A673 (cell line): Measurements from ENCODE around the gene POGK. TPM values are rescaled to one million over a fixed set of nuclear protein-coding genes. Genes with fewer than 3 reads are reported as not detected.

ENCODE experiments used
- BruUV-seq: library from RNA; stranded (reverse); fragments of 400-500 nt; replicated peaks from 2 replicates; lab custom pipeline; 2021; lab: Mats Ljungman, UMichigan
- CTCF ChIA-PET: fragments of 300-600 bp; sonication (Branson Sonifier 250); formaldehyde crosslinking; loops from one replicate; lab custom pipeline; 2022; ENCODE audit warnings: antibody characterized with exemption; lab: Charles Lee
- POLR2A ChIA-PET: fragments of 300-600 bp; sonication (Branson Sonifier 250); formaldehyde crosslinking; loops from one replicate; lab custom pipeline; 2022; ENCODE audit warnings: antibody characterized with exemption; ENCODE audit not compliant: low non-redundant PET; lab: Charles Lee
- DNase-seq: peaks from one replicate; pipeline ENCODE4 v3.0.0-alpha.2; 2015; ENCODE audit warnings: low spot score
- H3K27ac ChIP-seq: fragments of 200-600 bp; sonication (generic); 2 replicates; pipeline ENCODE4 v1.5.1; 2016; ENCODE audit warnings: mixed run types, low read depth, mild to moderate bottlenecking, mixed read lengths, antibody characterized with exemption, low read length; ENCODE audit not compliant: poor library complexity, severe bottlenecking
- H3K27me3 ChIP-seq: fragments of 200-600 bp; sonication (generic); replicated peaks from 2 replicates; pipeline ENCODE4 v1.6.1; 2017; ENCODE audit warnings: mixed run types, low read depth, mild to moderate bottlenecking, mixed read lengths, antibody characterized with exemption, low read length; ENCODE audit not compliant: insufficient read depth, poor library complexity
- H3K36me3 ChIP-seq: fragments of 200-600 bp; sonication (generic); 2 replicates; pipeline ENCODE4 v1.6.1; 2016; ENCODE audit warnings: mixed run types, mild to moderate bottlenecking, mixed read lengths, antibody characterized with exemption, low read length; ENCODE audit not compliant: insufficient read depth, poor library complexity, severe bottlenecking
- H3K4me1 ChIP-seq: fragments of 200-600 bp; sonication (generic); 2 replicates; pipeline ENCODE4 v1.6.1; 2017; ENCODE audit warnings: mixed run types, mild to moderate bottlenecking, mixed read lengths, antibody characterized with exemption, low read length; ENCODE audit not compliant: insufficient read depth, poor library complexity, severe bottlenecking
- H3K4me3 ChIP-seq: fragments of 200-600 bp; sonication (generic); 2 replicates; pipeline ENCODE4 v1.5.1; 2016; ENCODE audit warnings: low read depth, mixed run types, mild to moderate bottlenecking, mixed read lengths, low read length; ENCODE audit not compliant: poor library complexity, severe bottlenecking
- H3K9me3 ChIP-seq: fragments of 200-600 bp; sonication (generic); 2 replicates; pipeline ENCODE4 v1.6.1; 2016; ENCODE audit warnings: mixed run types, low read depth, mild to moderate bottlenecking, mixed read lengths, antibody characterized with exemption, low read length; ENCODE audit not compliant: poor library complexity, severe bottlenecking
- CTCF ChIP-seq: fragments of 300-800, 200-600 bp; sonication (generic); conservative IDR thresholded peaks from 2 replicates; pipeline ENCODE4 v1.5.1; 2017; ENCODE audit warnings: low read depth, mild to moderate bottlenecking, antibody characterized with exemption, low read length, moderate library complexity, mixed read lengths
- EZH2 ChIP-seq: fragments of 200-600 bp; sonication (generic); IDR thresholded peaks from 2 replicates; pipeline ENCODE4 v1.6.1; 2017; ENCODE audit warnings: borderline replicate concordance, low read depth, mild to moderate bottlenecking, mixed read lengths, antibody characterized with exemption, low read length; ENCODE audit not compliant: poor library complexity, severe bottlenecking
- intact Hi-C: fragments of 100-400 bp; cut with micrococcal nuclease; formaldehyde crosslinking; loops from one replicate; pipeline ENCODE4 v1.10.0; 2022; ENCODE audit not compliant: unreplicated experiment
- total RNA-seq: library from RNA; stranded (reverse); gene quantifications from 2 replicates; pipeline ENCODE4 v1.2.3, GENCODE V29; 2021

The POGK gene
- total RNA-seq, 1 experiment from 2014 or later = 44.1 TPM

DNA sequence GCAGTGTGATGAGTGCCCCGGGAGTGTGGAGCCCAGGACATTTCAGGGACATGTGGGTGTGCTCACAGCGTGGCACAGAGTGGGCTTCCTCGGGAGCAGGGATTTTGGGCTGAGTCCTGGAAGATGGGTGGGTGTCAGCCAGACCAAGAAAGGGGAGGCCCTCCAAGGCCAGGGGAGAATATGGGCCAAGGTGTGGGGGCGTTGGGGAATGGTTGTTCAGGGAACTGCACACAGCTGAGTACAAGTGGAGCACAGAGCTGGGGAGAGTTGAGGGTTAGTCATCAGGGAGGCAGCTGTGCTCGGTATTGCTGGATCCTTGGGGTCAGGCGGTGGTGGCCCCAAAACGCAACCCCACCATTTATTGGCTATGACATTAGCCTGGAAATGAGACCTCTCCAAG lies 5.5 kb downstream of the POGK start:
- ChIA-PET POLR2A (no interaction called here), CTCF (no interaction called here)
- Histone ChIP-seq H3K4me1 (peaks cover 10% of the 10 kb centered on the region), H3K27ac (no peak overlapping the region), H3K4me3 (no peak overlapping the region), H3K27me3 (no peaks in the 10 kb centered on the region), H3K9me3 (no peaks in the 10 kb centered on the region), H3K36me3 (peaks cover 92% of the 10 kb centered on the region)
- intact Hi-C loops = no loop called here
- no peak for TF ChIP-seq EZH2
- TF ChIP-seq CTCF = no peak
- DNase-seq = no peak
- no TSS peak for BruUV-seq

- Histone ChIP-seq H3K4me1 (no peaks in the 10 kb centered on the region), H3K9me3 (no peaks in the 10 kb centered on the region), H3K36me3 (peaks cover 93% of the 10 kb centered on the region), H3K4me3 (no peak overlapping the region), H3K27me3 (no peaks in the 10 kb centered on the region), H3K27ac (no peak overlapping the region)
- DNase-seq = no peak
- CTCF ChIA-PET = no interaction called here
- intact Hi-C loops = no loop called here
- no TSS peak for BruUV-seq
- POLR2A ChIA-PET = no interaction called here
- no peak for TF ChIP-seq EZH2
- TF ChIP-seq CTCF = no peak
Measured at GRCh38 chr1:166848193-166848592, 8.9 kb downstream of the POGK start.

GRCh38 chr1:166849135-166849534 lies 9.9 kb downstream of the POGK start:
- BruUV-seq = no TSS peak
- no peak overlapping the region for H3K27ac ChIP-seq
- DNase-seq = no peak
- TF ChIP-seq CTCF (no peak), EZH2 (no peak)
- ChIA-PET CTCF (no interaction called here), POLR2A (no interaction called here)
- no peaks in the 10 kb centered on the region for H3K9me3 ChIP-seq
- no peaks in the 10 kb centered on the region for H3K4me1 ChIP-seq
- intact Hi-C loops = no loop called here
- H3K36me3 ChIP-seq = peaks cover 93% of the 10 kb centered on the region
- H3K4me3 ChIP-seq = no peak overlapping the region
- no peaks in the 10 kb centered on the region for H3K27me3 ChIP-seq
